Ovary (tissue), 3 donors: ENCODE data around the gene SLC35F4.

Experiments
- CTCF ChIP-seq, 3 donors: fragments of 450-650 bp in 2 of 3; fragments of 200-600 bp in 1 of 3; IDR thresholded peaks; one replicate each; pipeline versions ENCODE4 v1.5.1 to v1.8.0; 2016 to 2022; ENCODE audit warnings: antibody characterized with exemption in 3 of 3, mild to moderate bottlenecking in 1 of 3
- EP300 ChIP-seq: sonication (generic); formaldehyde crosslinking; IDR thresholded peaks from one replicate; pipeline ENCODE4 v1.6.1; 2017; ENCODE audit warnings: antibody characterized with exemption
- POLR2A ChIP-seq: fragments of 450-650 bp; IDR thresholded peaks from one replicate; pipeline ENCODE4 v1.6.1; 2017; ENCODE audit warnings: antibody characterized with exemption, mild to moderate bottlenecking, moderate library complexity
- donor health status: DM: no; HTN: no; CAD: no.

GRCh38 chr14:57725399-57726077 lies 140.4 kb downstream of the SLC35F4 start:
- TF ChIP-seq POLR2A (no peak), CTCF (IDR thresholded peaks at IDR 0.05) (no peak), EP300 (no peak)
